ENCODE results near the gene TTYH1.

Gene TTYH1

GRCh38 chr19:54478677-54479266 lies 63.5 kb downstream of the TTYH1 start:
- no peak for DNase-seq (ENCODE audit: low read depth, low spot score)

- DNase-seq (ENCODE audit: low read depth, low spot score) = no peak
These were observed 64.8 kb downstream of the TTYH1 start for GRCh38 chr19:54480051-54480450.

GRCh38 chr19:54481326-54481930 lies 66.2 kb downstream of the TTYH1 start:
- no peak for DNase-seq (ENCODE audit: low read depth, low spot score)

GRCh38 chr19:54482889-54483288 lies 67.6 kb downstream of the TTYH1 start:
- no peak for DNase-seq (ENCODE audit: low read depth, low spot score)

GRCh38 chr19:54484451-54484850 lies 69.2 kb downstream of the TTYH1 start:
- DNase-seq (ENCODE audit: low read depth, low spot score) = no peak

- DNase-seq (ENCODE audit: low read depth, low spot score) = no peak
These were observed 70.6 kb downstream of the TTYH1 start for GRCh38 chr19:54485851-54486250.
